BJ (cell line): ENCODE data around the gene FJX1. TPM values are rescaled to one million over a fixed set of nuclear protein-coding genes. Genes with fewer than 3 reads are reported as not detected.

Source experiments
- CTCF ChIA-PET: fragments of 350-600 bp; formaldehyde crosslinking; extraction: SDS; loops from one replicate; lab custom pipeline; 2021; ENCODE audit warnings: antibody characterized with exemption, inconsistent platforms; lab: Yijun Ruan, JAX
- POLR2A ChIA-PET: fragments of 300-600 bp; sonication (Branson Sonifier 250); formaldehyde crosslinking; extraction: SDS; loops from one replicate; lab custom pipeline; 2021; ENCODE audit warnings: antibody characterized with exemption; lab: Charles Lee
- DNase-seq: peaks from one replicate; pipeline ENCODE4 v3.0.0-alpha.2; 2011; ENCODE audit warnings: low read depth
- H3K27me3 ChIP-seq: 2 replicates; pipeline ENCODE4 v1.6.0; 2011; ENCODE audit warnings: low read length; ENCODE audit not compliant: control insufficient read depth, insufficient read depth
- H3K36me3 ChIP-seq: 2 replicates; pipeline ENCODE4 v1.5.1; 2011; ENCODE audit warnings: low read length; ENCODE audit not compliant: control insufficient read depth, insufficient read depth
- H3K4me3 ChIP-seq: 2 replicates; pipeline ENCODE4 v1.5.1; 2011; ENCODE audit warnings: low read depth, mild to moderate bottlenecking, control low read depth, low read length
- CTCF ChIP-seq: IDR thresholded peaks from 2 replicates; pipeline ENCODE4 v1.5.1; 2011; ENCODE audit warnings: low read depth, mild to moderate bottlenecking, control low read depth, inconsistent platforms, low read length, moderate library complexity; ENCODE audit not compliant: insufficient read depth
- polyA plus RNA-seq: library from polyadenylated mRNA; depleted of rRNA; stranded (reverse); fragments of >200 nt; gene quantifications from 2 replicates; pipeline ENCODE4 v1.2.3, GENCODE V29; 2011

The FJX1 gene
- polyA plus RNA-seq, 1 experiment, result 6.1 TPM

DNA sequence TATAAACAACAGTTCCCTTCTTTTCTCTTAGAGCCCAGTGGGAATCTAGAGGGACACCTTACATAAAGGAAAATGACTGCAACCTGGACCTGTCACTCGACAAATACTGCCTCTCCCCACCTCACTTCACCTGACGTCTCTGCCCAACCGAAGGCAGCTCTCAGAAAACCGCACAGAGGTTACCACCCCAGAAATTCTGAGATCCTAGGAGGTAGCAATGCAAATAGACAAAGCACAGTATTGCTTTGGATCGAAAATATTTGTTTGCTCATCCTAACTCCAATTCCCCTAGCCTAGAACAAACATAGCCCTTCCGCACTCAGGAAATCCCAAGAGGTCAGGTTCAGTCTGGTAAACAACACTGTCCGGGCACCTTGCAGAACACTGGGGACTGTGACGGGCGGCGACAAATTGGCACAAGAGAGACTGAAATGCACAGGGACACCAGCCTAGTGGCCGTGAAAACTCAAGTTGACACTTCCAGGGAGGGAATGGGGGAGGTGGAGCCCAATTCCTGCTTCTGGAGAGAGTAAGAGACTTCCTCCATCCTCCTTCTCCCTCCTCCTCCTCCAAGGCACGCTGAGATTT is 43.9 kb downstream of the FJX1 start:
- Histone ChIP-seq H3K4me3 (peak overlapping the region; percentile 66), H3K36me3 (no peaks in the 10 kb centered on the region), H3K27me3 (no peaks in the 10 kb centered on the region)
- CTCF ChIA-PET, result interaction anchor here (0.5 to 1.1 kb wide), 2 partner anchors 373 to 447 kb away, joined by 3 read pairs; no protein-coding TSS in a partner anchor
- POLR2A ChIA-PET, result interaction anchor here (0.5 kb wide), 1 partner anchor 162 kb away, joined by 3 read pairs; no protein-coding TSS in a partner anchor
- DNase-seq, result no peak
- TF ChIP-seq CTCF, result no peak

DNA sequence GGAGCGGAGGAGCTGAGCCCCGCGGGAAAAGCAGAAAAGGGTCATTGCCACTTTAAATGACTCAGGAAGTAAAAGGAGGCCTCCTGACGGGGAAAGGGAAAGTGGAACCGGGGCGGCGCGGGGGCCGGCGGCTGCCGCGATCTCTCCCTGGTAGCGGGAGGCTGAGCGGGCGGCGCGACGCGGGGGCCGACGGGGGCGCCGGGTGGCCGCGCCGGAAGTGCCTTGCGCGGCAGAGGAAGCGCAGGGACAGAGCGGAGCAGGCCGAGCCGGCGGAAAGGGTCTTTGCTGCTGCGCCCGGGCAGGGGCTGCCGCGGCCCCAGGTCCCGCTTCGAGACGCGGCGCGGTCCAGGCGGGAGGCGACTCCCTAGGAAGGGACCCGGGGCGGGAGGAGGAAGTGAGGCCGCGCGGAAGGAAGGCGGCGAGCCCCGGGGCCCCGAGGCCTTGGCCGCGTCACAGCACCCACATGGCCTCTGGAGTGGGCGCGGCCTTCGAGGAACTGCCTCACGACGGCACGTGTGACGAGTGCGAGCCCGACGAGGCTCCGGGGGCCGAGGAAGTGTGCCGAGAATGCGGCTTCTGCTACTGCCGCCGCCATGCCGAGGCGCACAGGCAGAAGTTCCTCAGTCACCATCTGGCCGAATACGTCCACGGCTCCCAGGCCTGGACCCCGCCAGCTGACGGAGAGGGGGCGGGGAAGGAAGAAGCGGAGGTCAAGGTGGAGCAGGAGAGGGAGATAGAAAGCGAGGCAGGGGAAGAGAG is 44.6 kb downstream of the FJX1 start, which contains the start of gene TRIM44:
TRIM44 (plus strand) TSS at position 127 of the 759 bp plus-strand sequence; CDS start at position 464, 337 bp downstream.
- CTCF ChIA-PET, result interaction anchor here (0.5 kb wide), 1 partner anchor 447 kb away, joined by 3 read pairs; no protein-coding TSS in a partner anchor
- POLR2A ChIA-PET, result interaction anchor here (0.5 kb wide), 1 partner anchor 163 kb away, joined by 3 read pairs; no protein-coding TSS in a partner anchor
- peak; percentile 50 for DNase-seq
- Histone ChIP-seq H3K4me3 (peak within 1 kb of the TSS; percentile 66), H3K27me3 (no peaks in the 10 kb centered on the region), H3K36me3 (0 out of 2 replicates have a peak, but pooled peaks cover 2% of the 10 kb centered on the region)
- no peak for TF ChIP-seq CTCF

- no peak for TF ChIP-seq CTCF
- DNase-seq, result no peak
- ChIA-PET POLR2A (no interaction called here), CTCF (no interaction called here)
- Histone ChIP-seq H3K27me3 (no peaks in the 10 kb centered on the region), H3K36me3 (0 out of 2 replicates have a peak, but pooled peaks cover 2% of the 10 kb centered on the region), H3K4me3 (peak overlapping the region; percentile 66)
These were observed 45.1 kb downstream of the FJX1 start for GRCh38 chr11:35663408-35663702.

DNA sequence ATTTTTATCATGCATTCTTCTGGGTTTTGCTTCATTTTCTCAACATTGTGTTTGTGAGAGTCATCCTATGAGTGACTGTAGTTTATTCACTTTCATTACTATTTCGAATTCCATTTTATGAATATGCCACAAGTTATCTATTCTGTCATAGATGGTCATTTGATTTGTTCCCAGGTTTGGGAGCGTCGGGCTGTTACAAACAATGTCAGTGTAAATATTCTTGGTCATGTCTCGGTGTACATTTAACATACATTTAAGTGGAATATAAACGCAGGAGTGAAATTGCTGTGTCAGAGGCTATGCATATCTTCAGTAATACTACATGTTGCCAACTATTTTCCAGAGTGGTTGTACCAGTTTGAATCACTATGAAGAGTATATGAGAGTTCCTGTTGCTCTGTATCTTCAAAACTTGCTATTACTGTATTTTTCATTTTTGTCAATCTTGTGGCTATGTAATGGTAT is 46.7 kb downstream of the FJX1 start:
- H3K4me3 ChIP-seq, result no peak overlapping the region
- no peak for DNase-seq
- CTCF ChIA-PET, result interaction anchor here (0.6 kb wide), 1 partner anchor 29 kb away, joined by 3 read pairs; no protein-coding TSS in a partner anchor

More for the DNA sequence above, 46.7 kb downstream of the FJX1 start:
- no peak for TF ChIP-seq CTCF
- POLR2A ChIA-PET, result no interaction called here
- H3K27me3 ChIP-seq, result no peaks in the 10 kb centered on the region
- 0 out of 2 replicates have a peak, but pooled peaks cover 2% of the 10 kb centered on the region for H3K36me3 ChIP-seq
